ENCODE results near the gene CPVL. TPM values are rescaled to one million over a fixed set of nuclear protein-coding genes. Genes with fewer than 3 reads are reported as not detected.

The CPVL gene
- total and polyA plus RNA-seq, 11 donors = 68.8 to 247 (median 134) TPM

DNA sequence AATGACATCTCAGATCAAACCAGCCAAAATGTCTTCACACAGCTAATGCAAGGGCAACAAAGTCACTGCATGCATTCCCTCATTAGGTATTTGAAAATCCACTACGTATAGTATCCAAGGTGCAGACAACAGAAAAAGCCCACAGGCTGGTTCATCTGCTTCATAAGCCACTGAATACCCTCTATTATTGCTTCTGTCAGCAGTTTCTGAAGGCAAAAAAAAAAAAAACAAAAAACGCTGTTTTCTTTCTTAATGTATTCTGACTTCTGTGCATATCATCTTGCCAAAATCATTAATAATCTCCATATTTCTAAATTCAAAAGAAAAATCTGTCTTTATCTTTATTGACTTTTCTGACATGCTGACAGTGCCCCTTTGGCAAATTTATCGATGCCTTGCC lies 13.4 kb downstream of the CPVL start:
- ATAC-seq = no peak
- Histone ChIP-seq H3K27me3 (no peaks in the 10 kb centered on the region), H3K36me3 (no peaks in the 10 kb centered on the region), H3K4me1 (peaks cover 0 to 57% (median 1%) of the 10 kb centered on the region in 12 donors), H3K27ac (no peak overlapping the region), H3K4me3 (no peak overlapping the region), H3K9me3 (peaks cover 0 to 11% (median 0%) of the 10 kb centered on the region in 12 donors)
- 81 to 86% (median 84%) methylated on average over 3 of the region's 3 CpGs for WGBS, 4 donors
- TF ChIP-seq, protein P1, sequence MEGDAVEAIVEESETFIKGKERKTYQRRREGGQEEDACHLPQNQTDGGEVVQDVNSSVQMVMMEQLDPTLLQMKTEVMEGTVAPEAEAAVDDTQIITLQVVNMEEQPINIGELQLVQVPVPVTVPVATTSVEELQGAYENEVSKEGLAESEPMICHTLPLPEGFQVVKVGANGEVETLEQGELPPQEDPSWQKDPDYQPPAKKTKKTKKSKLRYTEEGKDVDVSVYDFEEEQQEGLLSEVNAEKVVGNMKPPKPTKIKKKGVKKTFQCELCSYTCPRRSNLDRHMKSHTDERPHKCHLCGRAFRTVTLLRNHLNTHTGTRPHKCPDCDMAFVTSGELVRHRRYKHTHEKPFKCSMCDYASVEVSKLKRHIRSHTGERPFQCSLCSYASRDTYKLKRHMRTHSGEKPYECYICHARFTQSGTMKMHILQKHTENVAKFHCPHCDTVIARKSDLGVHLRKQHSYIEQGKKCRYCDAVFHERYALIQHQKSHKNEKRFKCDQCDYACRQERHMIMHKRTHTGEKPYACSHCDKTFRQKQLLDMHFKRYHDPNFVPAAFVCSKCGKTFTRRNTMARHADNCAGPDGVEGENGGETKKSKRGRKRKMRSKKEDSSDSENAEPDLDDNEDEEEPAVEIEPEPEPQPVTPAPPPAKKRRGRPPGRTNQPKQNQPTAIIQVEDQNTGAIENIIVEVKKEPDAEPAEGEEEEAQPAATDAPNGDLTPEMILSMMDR (IDR thresholded peaks at IDR 0.05) = no peak
- TF ChIP-seq POLR2A (IDR thresholded peaks at IDR 0.05) = no peak
- no peak for DNase-seq
- intact Hi-C loops (cut with DNase I) = no loop called here

DNA sequence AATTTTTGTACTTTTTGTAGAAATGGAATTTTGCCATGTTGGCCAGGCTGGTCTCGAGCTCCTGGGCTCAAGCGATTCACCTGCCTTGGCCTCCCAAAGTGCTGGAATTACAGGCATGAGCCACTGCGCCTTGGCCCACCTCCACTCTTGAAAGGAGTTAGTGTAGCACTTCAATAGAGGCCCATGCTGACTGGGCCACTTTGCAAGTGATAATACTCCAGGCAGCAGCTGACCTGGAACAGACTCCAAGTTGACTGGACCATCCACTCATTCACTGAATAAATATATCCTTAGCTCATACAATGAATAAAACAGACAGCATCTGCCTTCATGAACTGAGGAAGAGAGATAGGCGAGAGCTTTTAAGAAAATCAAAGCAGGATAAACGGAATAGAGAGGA lies 14.7 kb downstream of the CPVL start:
- Histone ChIP-seq H3K36me3 (no peaks in the 10 kb centered on the region), H3K9me3 (peaks cover 0 to 11% (median 0%) of the 10 kb centered on the region in 12 donors), H3K27ac (no peak overlapping the region), H3K27me3 (no peaks in the 10 kb centered on the region), H3K4me3 (no peak overlapping the region), H3K4me1 (peaks cover 0 to 49% (median 5%) of the 10 kb centered on the region in 12 donors)
- ATAC-seq = peak; percentile 45 to 76 (median 52)
- DNase-seq = peak in 1 of 5 donors; percentile 41
- whole genome bisulfite sequencing, 4 donors = 60 to 68% (median 62%) methylated on average over 5 of the region's 5 CpGs
- intact Hi-C loops (cut with DNase I) = no loop called here
- no peak for TF ChIP-seq POLR2A (IDR thresholded peaks at IDR 0.05)
- TF ChIP-seq, protein P1 (IDR thresholded peaks at IDR 0.05) = no peak

DNA sequence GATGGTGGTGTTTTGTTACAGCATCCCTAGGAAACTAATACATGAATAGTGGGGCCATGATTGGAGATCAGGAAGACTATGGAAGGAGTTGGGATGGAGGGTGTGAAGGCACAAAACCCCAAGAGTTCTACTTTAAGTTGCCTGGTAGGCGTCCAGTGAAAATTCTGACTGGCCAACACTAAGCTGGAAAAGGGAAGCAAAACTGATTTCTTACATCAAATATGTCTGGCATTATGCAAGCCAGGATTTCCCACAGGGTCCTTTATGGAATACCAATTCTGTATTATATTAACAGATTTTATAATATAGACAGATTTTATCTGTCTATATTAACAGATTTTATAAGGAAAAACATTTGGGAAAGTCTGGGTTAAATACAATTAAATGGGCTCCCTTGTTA lies 16.2 kb downstream of the CPVL start:
- H3K27me3 ChIP-seq = no peaks in the 10 kb centered on the region
- WGBS, 4 donors = 81 to 95% (median 85%) methylated on average over 1 of the region's 1 CpG
- no peak overlapping the region for H3K27ac ChIP-seq
- DNase-seq (no peak), ATAC-seq (no peak)
- no peaks in the 10 kb centered on the region for H3K36me3 ChIP-seq
- H3K4me1 ChIP-seq = peaks cover 0 to 36% (median 5%) of the 10 kb centered on the region in 12 donors
- TF ChIP-seq, protein P1 (IDR thresholded peaks at IDR 0.05) = no peak
- no peak for TF ChIP-seq POLR2A (IDR thresholded peaks at IDR 0.05)
- no peaks in the 10 kb centered on the region for H3K9me3 ChIP-seq
- no peak overlapping the region for H3K4me3 ChIP-seq
- intact Hi-C loops (cut with DNase I) = no loop called here

DNA sequence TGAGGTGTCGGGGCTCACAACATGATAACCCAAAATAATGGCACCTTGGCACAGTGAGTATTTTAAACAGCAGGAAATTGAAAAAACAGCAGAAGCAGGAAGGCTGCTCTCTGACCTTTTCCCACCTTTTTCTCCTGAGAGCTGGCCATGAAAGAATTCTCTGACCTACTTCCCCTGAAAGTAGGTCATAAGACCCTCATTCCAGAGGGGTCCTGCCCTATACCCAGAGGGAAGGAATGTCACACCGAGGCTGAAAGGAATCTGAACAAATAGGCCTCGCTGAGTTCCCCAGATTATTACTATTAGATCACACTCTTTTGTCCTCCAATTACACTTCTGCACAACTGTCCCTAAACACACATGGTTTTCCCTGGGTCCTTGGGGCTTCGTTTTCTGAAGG lies 18.8 kb downstream of the CPVL start:
- WGBS, 4 donors = 41 to 51% (median 47%) methylated on average over 4 of the region's 4 CpGs
- Histone ChIP-seq H3K27ac (no peak overlapping the region), H3K4me1 (peaks cover 0 to 42% (median 10%) of the 10 kb centered on the region in 12 donors), H3K27me3 (no peaks in the 10 kb centered on the region), H3K36me3 (no peaks in the 10 kb centered on the region), H3K9me3 (no peaks in the 10 kb centered on the region), H3K4me3 (no peak overlapping the region)
- DNase-seq (no peak), ATAC-seq (no peak)
- intact Hi-C loops (cut with DNase I) = loop anchor here in 1 of 10 donors (10.0 kb wide), 1 partner anchor 67 kb away; the partner anchor contains the start of gene CHN2
- TF ChIP-seq POLR2A (IDR thresholded peaks at IDR 0.05) = no peak
- TF ChIP-seq, protein P1 (IDR thresholded peaks at IDR 0.05) = no peak

All from heart left ventricle (tissue), 16 donors.